Breast epithelium (tissue), 3 donors: Measurements from ENCODE around the gene RIMKLA.

Experiments
- POLR2AphosphoS5 ChIP-seq, 3 donors: sonication (generic); formaldehyde crosslinking; IDR thresholded peaks; one replicate each; pipeline ENCODE4 v1.6.1; 2017; ENCODE audit warnings: antibody characterized with exemption in 3 of 3
- TF ChIP-seq, protein P1 (sequence below), 3 donors: fragments of 450-650 bp; IDR thresholded peaks; one replicate each; pipeline ENCODE4 v1.5.1; 2016 to 2017; ENCODE audit warnings: antibody characterized with exemption in 3 of 3, mild to moderate bottlenecking in 3 of 3, moderate library complexity in 3 of 3

DNA sequence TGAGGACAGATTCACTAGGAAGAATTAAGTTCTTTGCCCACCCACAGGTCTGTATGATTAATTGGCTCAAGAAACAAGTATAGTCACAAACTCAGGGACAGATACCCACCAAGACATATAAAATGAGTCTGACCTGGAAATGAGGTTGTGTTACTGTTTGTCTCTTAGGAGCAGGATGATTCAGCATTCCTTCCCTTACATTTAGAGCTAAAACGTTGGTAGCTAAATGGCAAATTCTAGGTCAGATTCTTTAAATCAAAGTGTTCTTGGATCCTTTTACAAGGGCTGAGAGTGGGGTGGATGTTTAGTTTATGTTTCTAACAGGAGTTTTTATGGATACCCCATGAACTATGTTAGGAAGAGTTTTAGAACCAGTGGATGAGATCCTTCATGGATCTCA lies 4.7 kb downstream of the RIMKLA start:
- no peak for TF ChIP-seq POLR2AphosphoS5 (IDR thresholded peaks at IDR 0.05)
- TF ChIP-seq, protein P1, sequence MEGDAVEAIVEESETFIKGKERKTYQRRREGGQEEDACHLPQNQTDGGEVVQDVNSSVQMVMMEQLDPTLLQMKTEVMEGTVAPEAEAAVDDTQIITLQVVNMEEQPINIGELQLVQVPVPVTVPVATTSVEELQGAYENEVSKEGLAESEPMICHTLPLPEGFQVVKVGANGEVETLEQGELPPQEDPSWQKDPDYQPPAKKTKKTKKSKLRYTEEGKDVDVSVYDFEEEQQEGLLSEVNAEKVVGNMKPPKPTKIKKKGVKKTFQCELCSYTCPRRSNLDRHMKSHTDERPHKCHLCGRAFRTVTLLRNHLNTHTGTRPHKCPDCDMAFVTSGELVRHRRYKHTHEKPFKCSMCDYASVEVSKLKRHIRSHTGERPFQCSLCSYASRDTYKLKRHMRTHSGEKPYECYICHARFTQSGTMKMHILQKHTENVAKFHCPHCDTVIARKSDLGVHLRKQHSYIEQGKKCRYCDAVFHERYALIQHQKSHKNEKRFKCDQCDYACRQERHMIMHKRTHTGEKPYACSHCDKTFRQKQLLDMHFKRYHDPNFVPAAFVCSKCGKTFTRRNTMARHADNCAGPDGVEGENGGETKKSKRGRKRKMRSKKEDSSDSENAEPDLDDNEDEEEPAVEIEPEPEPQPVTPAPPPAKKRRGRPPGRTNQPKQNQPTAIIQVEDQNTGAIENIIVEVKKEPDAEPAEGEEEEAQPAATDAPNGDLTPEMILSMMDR (IDR thresholded peaks at IDR 0.05), result no peak
